HG02884 (cell line): ENCODE measurements around the gene NRDC.
"Not testable (repeated sequence)": the region's sequence is repeated elsewhere in the genome, so short reads cannot be mapped to it uniquely, and the experiment has no call there.

Source experiments
- ATAC-seq: cut with Tn5 transposase; IDR thresholded peaks from one replicate; pipeline ENCODE4 v1.9.1; 2021; ENCODE audit warnings: mild to moderate bottlenecking, moderate library complexity; ENCODE audit not compliant: unreplicated experiment

The NRDC gene

DNA sequence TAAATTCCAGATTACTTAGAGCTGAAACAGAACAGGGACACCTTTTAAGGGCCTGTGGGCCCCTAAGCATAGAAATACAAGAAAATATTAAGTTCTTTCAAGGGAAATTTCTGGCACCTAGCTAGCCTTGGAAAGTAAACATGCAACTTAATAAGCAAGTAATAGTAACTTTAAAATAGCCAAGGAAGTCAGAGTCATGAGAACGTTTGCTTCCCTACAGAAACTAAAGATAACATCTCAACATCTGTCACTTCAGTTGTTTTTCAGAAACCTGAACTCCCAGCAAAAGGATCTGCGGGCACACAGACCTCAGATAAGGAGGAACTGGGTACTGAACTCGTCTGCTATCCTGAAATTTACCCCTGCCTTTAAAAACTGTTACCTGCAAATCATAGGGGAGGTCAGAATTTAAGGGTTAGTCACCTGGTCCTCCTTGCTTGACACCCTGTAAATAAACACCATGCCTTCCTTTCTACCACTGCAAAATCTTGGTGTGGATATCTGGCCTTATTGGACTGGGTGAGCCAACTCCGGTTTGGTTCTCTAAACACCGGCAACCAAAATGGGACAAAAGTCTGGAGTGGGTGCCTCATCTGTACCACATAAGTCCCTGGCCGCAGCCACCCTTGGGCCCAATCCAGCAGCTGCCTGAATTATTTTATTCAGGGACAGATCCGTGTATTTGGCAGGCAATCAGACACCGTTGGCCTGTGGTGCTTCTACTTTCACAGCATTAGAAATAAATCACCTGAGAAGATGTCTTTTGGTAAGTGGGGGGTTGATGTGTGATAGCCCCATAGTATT, 27.9 kb downstream of the NRDC start:
- no peak for ATAC-seq

DNA sequence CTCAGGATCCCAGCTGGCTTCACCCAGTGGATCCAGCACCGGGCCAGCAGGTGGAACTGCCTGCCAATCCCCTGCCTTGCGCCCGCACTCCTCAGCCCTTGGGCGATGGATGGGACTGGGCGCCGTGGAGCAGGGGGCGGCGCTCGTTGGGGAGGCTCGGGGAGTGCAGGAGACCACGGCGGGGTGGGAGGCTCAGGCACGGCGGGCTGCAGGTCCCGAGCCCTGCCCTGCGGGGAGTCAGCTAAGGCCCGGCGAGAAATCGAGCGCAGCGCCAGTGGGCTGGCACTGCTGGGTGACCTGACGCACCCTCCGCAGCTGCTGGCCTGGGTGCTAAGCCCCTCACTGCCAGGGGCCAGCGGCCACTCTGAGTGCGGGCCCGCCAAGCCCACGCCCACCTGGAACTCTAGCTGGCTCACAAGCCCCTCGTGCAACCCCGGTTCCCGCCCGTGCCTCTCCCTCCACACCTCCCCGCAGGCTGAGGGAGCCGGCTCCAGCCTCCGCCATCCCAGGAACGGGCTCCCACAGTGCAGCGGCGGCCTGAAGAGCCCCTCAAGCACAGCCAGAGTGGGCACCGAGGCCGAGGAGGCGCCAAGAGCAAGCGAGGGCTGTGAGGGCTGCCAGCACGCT, 31.1 kb downstream of the NRDC start:
- ATAC-seq: no peak

GRCh38 chr1:51843948-51844347, 34.6 kb downstream of the NRDC start:
- ATAC-seq: no peak

DNA sequence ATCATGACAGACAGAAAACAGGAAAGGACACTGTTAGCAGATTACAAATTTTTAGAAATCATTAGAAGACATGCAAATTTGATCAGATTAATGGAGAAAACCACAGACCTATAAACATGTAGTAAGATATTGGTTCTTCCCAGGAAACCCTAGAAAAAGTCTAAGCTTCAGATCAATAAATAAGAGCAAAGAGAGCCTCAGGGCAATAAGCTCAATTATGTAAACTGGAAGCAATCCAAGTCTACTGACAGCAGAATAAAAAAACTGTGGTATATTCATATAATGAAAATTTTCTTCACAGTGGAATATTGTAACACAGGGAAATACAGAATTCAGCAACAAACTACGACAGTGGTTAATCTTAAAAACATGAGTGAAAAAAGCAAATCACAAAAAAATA, 36.3 kb downstream of the NRDC start:
- ATAC-seq: no peak

- ATAC-seq: no peak
Observed at GRCh38 chr1:51840743-51841461, 37.6 kb downstream of the NRDC start.

DNA sequence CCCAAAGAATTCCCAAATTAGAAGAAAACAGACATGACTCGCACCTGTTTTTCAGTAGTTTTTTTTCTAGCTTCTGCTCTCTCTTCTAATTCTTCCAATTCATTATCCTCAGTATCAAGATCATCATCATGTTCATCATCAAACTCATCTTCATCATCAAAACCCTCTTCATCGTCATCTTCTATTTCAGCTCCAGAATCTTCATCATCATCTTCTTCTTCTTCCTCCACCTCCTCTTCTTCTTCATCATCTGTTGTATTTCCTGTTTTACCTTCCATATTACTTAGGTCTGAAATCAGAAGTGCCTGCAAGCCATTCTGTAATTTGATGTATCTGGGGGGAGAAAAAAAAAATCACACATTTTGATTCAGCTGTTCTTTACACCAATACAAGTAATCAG, 38.3 kb downstream of the NRDC start:
- no peak for ATAC-seq

GRCh38 chr1:51839094-51839493, 39.4 kb downstream of the NRDC start:
- ATAC-seq: no peak

DNA sequence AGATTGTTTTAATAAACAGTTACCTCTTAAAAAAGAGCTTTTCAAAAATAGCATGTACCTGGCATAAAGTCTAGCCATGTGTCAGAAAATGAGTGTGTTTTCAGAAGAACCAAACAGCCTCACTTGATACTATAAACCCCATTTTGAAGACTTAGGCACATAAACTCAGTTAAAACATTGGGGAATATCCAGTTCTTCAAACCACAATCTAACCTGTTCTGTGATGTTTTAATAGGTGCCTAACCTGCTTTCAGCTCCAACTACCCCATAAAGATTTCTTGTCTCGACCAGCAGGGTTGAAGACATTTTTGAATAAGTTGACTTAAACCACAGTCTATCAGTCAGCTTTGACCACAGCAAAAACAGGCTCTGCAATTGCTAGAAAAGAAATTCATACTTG, 41.3 kb downstream of the NRDC start:
- ATAC-seq: no peak

- ATAC-seq: no peak
Observed at GRCh38 chr1:51833700-51834099, 44.8 kb downstream of the NRDC start.

GRCh38 chr1:51829058-51829457, 49.5 kb downstream of the NRDC start:
- ATAC-seq: no peak

DNA sequence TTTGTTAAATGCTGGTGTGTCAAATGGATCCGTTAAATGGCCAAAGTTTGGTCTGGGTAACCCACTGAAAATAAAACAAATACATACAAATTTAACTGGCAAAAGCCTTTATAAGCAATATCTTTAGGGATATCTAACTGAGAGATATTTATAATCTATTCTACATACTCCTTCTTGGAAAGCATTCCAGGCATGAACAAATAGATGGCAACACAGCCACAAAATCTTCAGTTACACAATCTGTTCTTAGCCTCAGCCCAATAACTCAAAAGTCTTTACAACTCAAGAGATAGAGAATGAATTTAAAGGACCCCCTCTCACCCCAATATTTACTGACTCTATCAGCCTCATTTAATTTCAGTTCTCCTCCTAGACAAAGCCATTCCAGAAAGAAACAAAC, 58.7 kb downstream of the NRDC start:
- no peak for ATAC-seq

DNA sequence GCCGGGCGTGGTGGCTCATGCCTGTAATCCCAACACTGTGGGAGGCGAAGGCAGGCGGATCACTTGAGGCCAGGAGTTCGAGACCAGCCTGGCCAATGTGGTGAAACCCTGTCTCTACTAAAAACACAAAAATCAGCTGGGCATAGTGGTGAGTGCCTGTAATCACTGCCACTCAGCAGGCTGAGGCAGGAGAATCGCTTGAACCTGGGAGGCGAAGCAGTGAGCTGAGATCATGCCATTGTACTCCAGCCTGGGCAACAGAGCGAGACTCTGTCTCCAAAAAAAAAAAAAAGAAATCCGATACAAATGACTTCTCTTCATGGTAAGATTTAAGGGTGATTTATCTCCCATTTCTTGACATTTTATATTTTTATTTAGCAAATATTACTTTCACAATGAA, 59.5 kb downstream of the NRDC start:
- ATAC-seq: not testable (repeated sequence)

GRCh38 chr1:51818487-51818886, 60.0 kb downstream of the NRDC start:
- no peak for ATAC-seq

GRCh38 chr1:51814513-51814912, 64.0 kb downstream of the NRDC start:
- ATAC-seq: no peak

GRCh38 chr1:51799372-51799771, 79.2 kb downstream of the NRDC start:
- ATAC-seq: no peak

DNA sequence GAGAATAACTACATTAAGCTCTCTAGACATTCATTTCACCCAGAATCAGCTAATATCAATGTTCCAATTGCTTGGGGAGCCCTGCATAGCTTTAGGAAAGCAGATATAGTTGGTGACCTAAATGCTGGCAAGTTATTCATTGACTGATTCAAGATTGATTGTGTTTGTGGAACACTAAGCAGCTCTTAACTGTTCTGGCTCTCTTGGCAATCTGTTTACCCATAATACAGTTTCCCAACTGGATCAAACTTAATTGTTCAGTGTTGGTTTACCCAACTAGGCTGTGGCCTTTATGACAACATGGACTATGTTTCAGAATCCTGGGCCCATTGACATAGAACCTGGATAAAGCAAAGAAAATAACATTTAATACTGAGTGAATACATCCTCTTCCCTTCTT, 83.7 kb downstream of the NRDC start:
- no peak for ATAC-seq

DNA sequence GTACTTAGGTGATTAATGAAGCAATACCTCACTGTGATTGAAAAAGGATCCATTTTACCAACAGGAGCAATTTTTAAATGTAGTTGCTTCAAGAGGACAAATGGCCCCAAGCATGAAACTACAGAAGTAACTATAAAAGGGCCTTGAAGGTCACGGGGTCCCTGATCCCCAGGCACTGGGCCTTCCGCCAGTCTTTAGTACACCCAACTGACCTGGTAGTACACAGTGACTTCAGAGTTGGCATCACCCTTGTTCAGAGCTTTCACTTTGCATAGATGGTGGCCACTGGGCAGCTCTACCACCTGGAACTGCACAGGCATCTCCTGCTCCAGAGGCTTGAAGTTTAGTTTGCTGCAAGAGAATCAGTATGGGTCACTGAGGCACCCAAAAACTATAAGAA, 84.3 kb downstream of the NRDC start:
- no peak for ATAC-seq

DNA sequence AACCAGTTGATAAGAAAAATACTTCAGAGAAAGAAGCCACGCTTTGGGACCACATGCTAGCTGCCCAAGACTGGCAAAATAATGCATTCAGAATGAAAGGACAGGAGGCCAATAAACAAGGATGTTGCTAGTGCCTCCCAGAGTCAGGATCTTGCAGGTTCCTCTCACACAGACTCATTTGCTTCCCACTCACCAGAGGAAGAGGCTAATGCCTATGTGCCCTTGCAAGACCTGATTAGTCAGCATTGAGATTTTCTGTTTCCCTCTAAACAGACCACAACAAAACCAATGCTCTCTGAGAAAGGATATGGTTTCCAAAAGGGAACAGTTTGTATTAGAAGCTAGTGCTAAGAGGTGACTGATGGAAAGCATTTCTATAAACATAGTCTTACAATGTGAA, 85.7 kb downstream of the NRDC start:
- no peak for ATAC-seq

- no peak for ATAC-seq
Observed at GRCh38 chr1:51791888-51792287, 86.6 kb downstream of the NRDC start.

DNA sequence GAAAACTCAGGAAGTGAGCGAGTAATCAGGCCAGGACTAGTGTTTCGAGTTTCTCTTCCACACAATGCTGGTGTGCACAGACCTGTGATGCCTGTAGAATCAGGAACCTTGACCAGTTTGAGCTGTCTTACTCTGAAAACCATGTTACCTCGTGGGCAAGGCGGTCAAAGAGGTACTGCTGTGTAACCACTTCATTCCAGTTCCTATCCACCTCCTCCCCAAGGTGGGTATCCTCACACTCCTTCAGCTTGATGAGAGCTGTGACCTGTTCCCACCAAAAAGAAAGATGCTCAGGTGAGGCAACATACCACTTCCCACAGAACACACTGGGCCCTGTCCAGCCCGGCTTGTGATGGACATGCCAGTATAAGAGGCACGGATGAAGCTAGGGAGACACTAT, 88.1 kb downstream of the NRDC start:
- ATAC-seq: no peak

GRCh38 chr1:51789342-51789741, 89.2 kb downstream of the NRDC start:
- ATAC-seq: no peak

- no peak for ATAC-seq
Observed at GRCh38 chr1:51788938-51789337, 89.6 kb downstream of the NRDC start.
